OCI-LY3 (cell line): Measurements from ENCODE around the gene MTUS2.

Source experiments
- H2AFZ ChIP-seq: fragments of 200-600, 300-600 bp; shearing (Covaris generic); 2 replicates; pipeline ENCODE4 v1.6.0; 2014; ENCODE audit warnings: antibody characterized with exemption, low read depth, low read length
- H3K27ac ChIP-seq: fragments of 200-600, 300-600 bp; sonication (generic); 2 replicates; pipeline ENCODE4 v1.5.1; 2014; ENCODE audit warnings: mild to moderate bottlenecking, low read length, moderate library complexity, mixed read lengths
- H3K27me3 ChIP-seq: fragments of 200-600, 300-600 bp; sonication (generic); 2 replicates; pipeline ENCODE4 v1.6.1; 2014; ENCODE audit warnings: low read depth, low read length, mixed read lengths
- H3K36me3 ChIP-seq: fragments of 200-600, 300-600 bp; sonication (generic); replicated peaks from 2 replicates; pipeline ENCODE3; 2014; ENCODE audit warnings: low read depth, low read length, mixed read lengths
- H3K4me1 ChIP-seq: fragments of 300-600, 200-600 bp; sonication (generic); 2 replicates; pipeline ENCODE4 v1.6.1; 2014; ENCODE audit warnings: low read length, mixed read lengths
- H3K4me2 ChIP-seq: fragments of 200-600, 300-600 bp; sonication (generic); 2 replicates; pipeline ENCODE4 v1.6.1; 2014; ENCODE audit warnings: low read length, mixed read lengths
- H3K4me3 ChIP-seq: fragments of 300-600, 200-600 bp; sonication (generic); 2 replicates; pipeline ENCODE4 v1.5.1; 2014; ENCODE audit warnings: antibody characterized with exemption, mild to moderate bottlenecking, low read length, moderate library complexity
- H3K79me2 ChIP-seq: fragments of 300-600, 200-600 bp; shearing (Covaris generic); 2 replicates; pipeline ENCODE4 v1.6.1; 2014; ENCODE audit warnings: mild to moderate bottlenecking, low read length, mixed read lengths
- H3K9ac ChIP-seq: fragments of 300-600, 200-600 bp; shearing (Covaris generic); 2 replicates; pipeline ENCODE4 v1.6.0; 2014; ENCODE audit warnings: mild to moderate bottlenecking, low read length, moderate library complexity
- H3K9me3 ChIP-seq: fragments of 200-600, 300-600 bp; shearing (Covaris generic); 2 replicates; pipeline ENCODE4 v1.6.1; 2014; ENCODE audit warnings: low read length, mixed read lengths; ENCODE audit not compliant: insufficient read depth
- H4K20me1 ChIP-seq: fragments of 200-600, 300-600 bp; sonication (generic); 2 replicates; pipeline ENCODE4 v1.6.1; 2016; ENCODE audit warnings: low read length, mixed read lengths; ENCODE audit not compliant: insufficient read depth
- EZH2phosphoT487 ChIP-seq: fragments of 200-600 bp; shearing (Covaris generic); IDR thresholded peaks from 2 replicates; pipeline ENCODE4 v1.6.1; 2018; ENCODE audit warnings: antibody characterized with exemption, mixed run types, low read depth
- TF ChIP-seq, protein P1 (sequence below): fragments of 200-600, 300-600 bp; sonication (generic); IDR thresholded peaks from 2 replicates; pipeline ENCODE4 v1.5.1; 2014; ENCODE audit warnings: antibody characterized with exemption, low read length, low read depth

Gene MTUS2

DNA sequence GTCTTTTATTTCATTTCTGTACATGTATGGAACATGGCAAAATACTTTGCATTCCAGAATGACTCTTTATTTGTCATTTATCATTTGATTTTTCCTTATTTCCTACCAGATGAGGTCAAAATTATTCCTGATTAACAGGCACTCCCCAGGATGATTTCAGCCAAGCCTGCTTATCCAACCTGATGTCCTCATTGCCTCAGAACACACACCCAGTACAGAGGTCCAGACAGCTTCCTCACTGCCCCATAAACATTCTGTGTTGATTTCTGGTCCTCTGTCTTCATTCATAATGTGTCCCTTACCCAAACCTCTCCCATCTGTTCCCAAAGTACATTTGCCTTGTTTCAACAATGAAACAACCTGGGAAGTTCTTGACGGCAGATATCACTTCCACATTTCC is 367.4 kb downstream of the MTUS2 start:
- H3K9me3 ChIP-seq = peaks cover 24% of the 10 kb centered on the region; the same call in 1 of the 2 replicates
- H3K36me3 ChIP-seq = peaks cover 8% of the 10 kb centered on the region
- no peak overlapping the region for H3K9ac ChIP-seq
- no peaks in the 10 kb centered on the region for H3K27me3 ChIP-seq
- no peaks in the 10 kb centered on the region for H3K4me1 ChIP-seq
- TF ChIP-seq EZH2phosphoT487 = no peak
- TF ChIP-seq, protein P1, sequence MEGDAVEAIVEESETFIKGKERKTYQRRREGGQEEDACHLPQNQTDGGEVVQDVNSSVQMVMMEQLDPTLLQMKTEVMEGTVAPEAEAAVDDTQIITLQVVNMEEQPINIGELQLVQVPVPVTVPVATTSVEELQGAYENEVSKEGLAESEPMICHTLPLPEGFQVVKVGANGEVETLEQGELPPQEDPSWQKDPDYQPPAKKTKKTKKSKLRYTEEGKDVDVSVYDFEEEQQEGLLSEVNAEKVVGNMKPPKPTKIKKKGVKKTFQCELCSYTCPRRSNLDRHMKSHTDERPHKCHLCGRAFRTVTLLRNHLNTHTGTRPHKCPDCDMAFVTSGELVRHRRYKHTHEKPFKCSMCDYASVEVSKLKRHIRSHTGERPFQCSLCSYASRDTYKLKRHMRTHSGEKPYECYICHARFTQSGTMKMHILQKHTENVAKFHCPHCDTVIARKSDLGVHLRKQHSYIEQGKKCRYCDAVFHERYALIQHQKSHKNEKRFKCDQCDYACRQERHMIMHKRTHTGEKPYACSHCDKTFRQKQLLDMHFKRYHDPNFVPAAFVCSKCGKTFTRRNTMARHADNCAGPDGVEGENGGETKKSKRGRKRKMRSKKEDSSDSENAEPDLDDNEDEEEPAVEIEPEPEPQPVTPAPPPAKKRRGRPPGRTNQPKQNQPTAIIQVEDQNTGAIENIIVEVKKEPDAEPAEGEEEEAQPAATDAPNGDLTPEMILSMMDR = no peak
- H3K27ac ChIP-seq = no peak overlapping the region
- H2AFZ ChIP-seq = no peak overlapping the region
- H3K79me2 ChIP-seq = no peaks in the 10 kb centered on the region
- no peak overlapping the region for H3K4me3 ChIP-seq
- no peak overlapping the region for H3K4me2 ChIP-seq
- H4K20me1 ChIP-seq = no peaks in the 10 kb centered on the region

DNA sequence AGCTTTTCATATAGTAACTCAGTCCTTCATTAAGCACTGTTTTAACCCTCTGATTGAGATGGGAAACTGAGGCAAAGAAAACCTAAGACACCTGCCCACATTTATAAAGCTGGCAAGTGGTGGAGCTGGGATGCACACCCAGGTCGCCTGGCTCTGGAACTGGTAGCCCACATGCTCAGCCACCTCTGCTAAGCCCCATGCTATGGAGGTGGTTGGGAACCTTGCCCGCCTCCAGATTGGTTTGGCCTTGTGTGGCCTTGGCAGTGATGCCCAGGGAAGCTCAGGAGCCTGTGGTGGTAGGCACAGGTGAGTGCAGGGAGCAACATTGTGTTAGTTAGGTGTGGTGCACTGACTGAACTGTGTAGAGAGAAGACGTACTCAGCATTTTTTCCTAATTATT is 370.2 kb downstream of the MTUS2 start:
- Histone ChIP-seq H3K4me1 (no peaks in the 10 kb centered on the region), H3K4me3 (no peak overlapping the region), H4K20me1 (no peaks in the 10 kb centered on the region), H3K36me3 (peaks cover under 1% of the 10 kb centered on the region), H3K9me3 (peaks cover 13% of the 10 kb centered on the region; the same call in 1 of the 2 replicates), H3K4me2 (no peak overlapping the region), H2AFZ (no peak overlapping the region), H3K9ac (no peak overlapping the region), H3K27ac (no peak overlapping the region), H3K79me2 (no peaks in the 10 kb centered on the region), H3K27me3 (no peaks in the 10 kb centered on the region)
- TF ChIP-seq, protein P1 = no peak
- no peak for TF ChIP-seq EZH2phosphoT487

DNA sequence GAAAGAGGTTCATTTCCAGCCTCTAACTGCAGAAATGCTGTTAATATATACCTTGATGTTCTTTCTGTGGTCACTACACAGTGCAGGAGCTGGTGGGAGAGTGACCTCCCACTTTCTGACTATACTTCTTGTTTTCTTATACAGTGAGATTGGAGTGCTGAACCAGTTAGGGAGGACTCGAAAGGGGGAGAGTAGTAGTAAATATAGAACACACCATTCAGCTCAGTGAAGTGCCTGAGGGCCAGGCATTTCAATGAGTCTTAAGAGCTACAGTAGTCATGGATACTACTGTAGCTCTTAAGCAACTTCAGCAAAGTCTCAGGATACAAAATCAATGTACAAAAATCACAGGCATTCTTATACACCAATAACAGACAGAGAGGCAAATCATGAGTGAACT is 372.9 kb downstream of the MTUS2 start:
- H3K4me1 ChIP-seq = peaks cover 22% of the 10 kb centered on the region
- no peak for TF ChIP-seq EZH2phosphoT487
- TF ChIP-seq, protein P1 = no peak
- H3K9ac ChIP-seq = no peak overlapping the region
- no peaks in the 10 kb centered on the region for H3K9me3 ChIP-seq
- no peaks in the 10 kb centered on the region for H3K79me2 ChIP-seq
- H3K36me3 ChIP-seq = peaks cover 5% of the 10 kb centered on the region
- H3K4me2 ChIP-seq = no peak overlapping the region
- no peak overlapping the region for H2AFZ ChIP-seq
- no peak overlapping the region for H3K27ac ChIP-seq
- H4K20me1 ChIP-seq = no peaks in the 10 kb centered on the region
- no peaks in the 10 kb centered on the region for H3K27me3 ChIP-seq
- no peak overlapping the region for H3K4me3 ChIP-seq

- no peaks in the 10 kb centered on the region for H4K20me1 ChIP-seq
- peaks cover 5% of the 10 kb centered on the region for H3K36me3 ChIP-seq
- H3K9me3 ChIP-seq = no peaks in the 10 kb centered on the region
- TF ChIP-seq, protein P1 = 0 out of 2 replicates have a peak, but pooled peaks have one; percentile 9
- TF ChIP-seq EZH2phosphoT487 = no peak
- no peak overlapping the region for H3K9ac ChIP-seq
- H3K4me2 ChIP-seq = peak overlapping the region; percentile 69; the same call in 1 of the 2 replicates
- no peaks in the 10 kb centered on the region for H3K27me3 ChIP-seq
- H3K79me2 ChIP-seq = no peaks in the 10 kb centered on the region
- no peak overlapping the region for H2AFZ ChIP-seq
- no peak overlapping the region for H3K4me3 ChIP-seq
- H3K4me1 ChIP-seq = peaks cover 22% of the 10 kb centered on the region
- peak overlapping the region; percentile 92 for H3K27ac ChIP-seq
These were observed 375.3 kb downstream of the MTUS2 start for GRCh38 chr13:29195456-29195855.
